OCI-LY7 (cell line): ENCODE measurements around the gene FOXN3. TPM values are rescaled to one million over a fixed set of nuclear protein-coding genes. Genes with fewer than 3 reads are reported as not detected.

ENCODE experiments used
- BruUV-seq: library from RNA; stranded (reverse); fragments of 400-500 nt; replicated peaks from 2 replicates; lab custom pipeline; 2021; lab: Mats Ljungman, UMichigan
- CTCF ChIA-PET: fragments of 300-600 bp; sonication (Branson Sonifier 250); formaldehyde crosslinking; loops from one replicate; lab custom pipeline; 2022; ENCODE audit warnings: antibody characterized with exemption; ENCODE audit not compliant: unreplicated experiment; lab: Charles Lee
- POLR2A ChIA-PET: fragments of 300-600 bp; sonication (Branson Sonifier 250); formaldehyde crosslinking; loops from one replicate; lab custom pipeline; 2022; ENCODE audit warnings: antibody characterized with exemption; lab: Charles Lee
- DNase-seq: peaks from one replicate; pipeline ENCODE4 v3.0.0-alpha.2; 2015; ENCODE audit warnings: low spot score
- H2AFZ ChIP-seq: fragments of 200-600 bp; sonication (generic), shearing (Covaris generic); 2 replicates; pipeline ENCODE4 v1.6.1; 2014; ENCODE audit warnings: mild to moderate bottlenecking, antibody characterized with exemption, low read length, moderate library complexity
- H3K27ac ChIP-seq: fragments of 200-600 bp; sonication (generic); 2 replicates; pipeline ENCODE4 v1.5.1; 2014; ENCODE audit warnings: mixed run types, low read depth, mild to moderate bottlenecking, moderate library complexity, low read length, inconsistent platforms; ENCODE audit not compliant: poor library complexity, severe bottlenecking
- H3K36me3 ChIP-seq: fragments of 200-600 bp; sonication (generic); 2 replicates; pipeline ENCODE4 v1.6.1; 2014; ENCODE audit warnings: mild to moderate bottlenecking, antibody characterized with exemption, low read length, moderate library complexity, mixed read lengths; ENCODE audit not compliant: insufficient read depth
- H3K4me1 ChIP-seq: fragments of 200-600 bp; sonication (generic); 2 replicates; pipeline ENCODE4 v1.5.1; 2014; ENCODE audit warnings: mild to moderate bottlenecking, low read length; ENCODE audit not compliant: insufficient read depth, poor library complexity, severe bottlenecking
- H3K4me2 ChIP-seq: fragments of 200-600 bp; sonication (generic); 2 replicates; pipeline ENCODE4 v1.6.1; 2014; ENCODE audit warnings: mild to moderate bottlenecking, low read length
- H3K4me3 ChIP-seq: fragments of 200-600 bp; sonication (generic); 2 replicates; pipeline ENCODE4 v1.5.1; 2014; ENCODE audit warnings: mild to moderate bottlenecking, low read depth, low read length; ENCODE audit not compliant: poor library complexity, severe bottlenecking
- H3K79me2 ChIP-seq: fragments of 200-600 bp; sonication (generic); 2 replicates; pipeline ENCODE4 v1.6.1; 2016; ENCODE audit warnings: low read depth, mild to moderate bottlenecking, low read length, moderate library complexity, mixed read lengths; ENCODE audit not compliant: insufficient read depth
- H3K9me2 ChIP-seq: fragments of 200-600 bp; sonication (generic); 2 replicates; pipeline ENCODE4 v1.6.1; 2016; ENCODE audit warnings: mild to moderate bottlenecking, low read length, mixed read lengths; ENCODE audit not compliant: insufficient read depth
- H3K9me3 ChIP-seq: fragments of 200-600 bp; sonication (generic); 2 replicates; pipeline ENCODE4 v1.6.1; 2014; ENCODE audit warnings: mild to moderate bottlenecking, mixed run types, low read length, mixed read lengths
- H4K20me1 ChIP-seq: fragments of 200-600 bp; sonication (generic); 2 replicates; pipeline ENCODE4 v1.6.1; 2014; ENCODE audit warnings: mild to moderate bottlenecking, antibody characterized with exemption, low read length, moderate library complexity, mixed read lengths; ENCODE audit not compliant: insufficient read depth
- CTCF ChIP-seq: fragments of 200-600 bp; sonication (generic); conservative IDR thresholded peaks from 2 replicates; pipeline ENCODE4 v1.5.1; 2014; ENCODE audit warnings: mild to moderate bottlenecking, antibody characterized with exemption, low read length, moderate library complexity, mixed read lengths
- EZH2phosphoT487 ChIP-seq: fragments of 200-600 bp; sonication (generic); IDR thresholded peaks from 2 replicates; pipeline ENCODE4 v1.6.1; 2018; ENCODE audit warnings: low read depth, borderline replicate concordance, mild to moderate bottlenecking, mixed run types, antibody characterized with exemption, low read length, moderate library complexity, mixed read lengths
- intact Hi-C: fragments of 100-400 bp; cut with micrococcal nuclease; formaldehyde crosslinking; loops from one replicate; pipeline ENCODE4 v1.10.0; 2022; ENCODE audit not compliant: unreplicated experiment
- total RNA-seq, 2 experiments: library from RNA; depleted of rRNA in 1 of 2; stranded (reverse); fragments of >200 nt in 1 of 2; shearing (Covaris generic) in 1 of 2; gene quantifications; 2 replicates each; pipeline ENCODE4 v1.2.3, GENCODE V29; 2014 to 2022

FOXN3 gene
- total RNA-seq, 2 experiments from 2014 or later, result 77.7 to 102 TPM

GRCh38 chr14:89225607-89226006 lies 191.4 kb downstream of the FOXN3 start:
- Histone ChIP-seq H3K4me3 (no peak overlapping the region), H3K36me3 (no peaks in the 10 kb centered on the region), H2AFZ (no peak overlapping the region), H4K20me1 (no peaks in the 10 kb centered on the region), H3K79me2 (no peaks in the 10 kb centered on the region), H3K4me1 (no peaks in the 10 kb centered on the region), H3K27ac (no peak overlapping the region), H3K9me3 (no peaks in the 10 kb centered on the region), H3K9me2 (no peaks in the 10 kb centered on the region), H3K4me2 (no peak overlapping the region)
- TF ChIP-seq CTCF (no peak), EZH2phosphoT487 (no peak)
- no TSS peak for BruUV-seq
- ChIA-PET POLR2A (interaction anchor here (0.6 to 0.9 kb wide), 3 partner anchors 80 to 173 kb away, joined by 3 to 4 read pairs (median 4); no protein-coding TSS in a partner anchor), CTCF (no interaction called here)
- intact Hi-C loops, result no loop called here
- no peak for DNase-seq

- intact Hi-C loops, result no loop called here
- Histone ChIP-seq H3K36me3 (peaks cover 8% of the 10 kb centered on the region), H3K4me1 (no peaks in the 10 kb centered on the region), H2AFZ (no peak overlapping the region), H3K9me3 (no peaks in the 10 kb centered on the region), H3K27ac (no peak overlapping the region), H3K4me3 (no peak overlapping the region), H4K20me1 (no peaks in the 10 kb centered on the region), H3K79me2 (no peaks in the 10 kb centered on the region), H3K9me2 (no peaks in the 10 kb centered on the region), H3K4me2 (no peak overlapping the region)
- BruUV-seq, result no TSS peak
- no peak for DNase-seq
- POLR2A ChIA-PET, result interaction anchor here (0.7 kb wide), 1 partner anchor 164 kb away, joined by 3 read pairs; no protein-coding TSS in a partner anchor
- no peak for TF ChIP-seq EZH2phosphoT487
- no peak for TF ChIP-seq CTCF
- CTCF ChIA-PET, result no interaction called here
Measured at GRCh38 chr14:89221109-89221810, 195.8 kb downstream of the FOXN3 start.

- Histone ChIP-seq H3K27ac (no peak overlapping the region), H3K4me1 (no peaks in the 10 kb centered on the region), H4K20me1 (no peaks in the 10 kb centered on the region), H3K9me2 (no peaks in the 10 kb centered on the region), H3K4me3 (no peak overlapping the region), H3K36me3 (peaks cover 14% of the 10 kb centered on the region), H2AFZ (no peak overlapping the region), H3K4me2 (no peak overlapping the region), H3K9me3 (no peaks in the 10 kb centered on the region), H3K79me2 (no peaks in the 10 kb centered on the region)
- CTCF ChIA-PET, result no interaction called here
- no peak for DNase-seq
- intact Hi-C loops, result no loop called here
- TF ChIP-seq EZH2phosphoT487 (no peak), CTCF (no peak)
- no TSS peak for BruUV-seq
- POLR2A ChIA-PET, result interaction anchor here (0.6 kb wide), 1 partner anchor 38 kb away, joined by 3 read pairs; no protein-coding TSS in a partner anchor
Measured at GRCh38 chr14:89219051-89219450, 198.0 kb downstream of the FOXN3 start.
